Measurements from ENCODE around the gene SMTN.

The SMTN gene

DNA sequence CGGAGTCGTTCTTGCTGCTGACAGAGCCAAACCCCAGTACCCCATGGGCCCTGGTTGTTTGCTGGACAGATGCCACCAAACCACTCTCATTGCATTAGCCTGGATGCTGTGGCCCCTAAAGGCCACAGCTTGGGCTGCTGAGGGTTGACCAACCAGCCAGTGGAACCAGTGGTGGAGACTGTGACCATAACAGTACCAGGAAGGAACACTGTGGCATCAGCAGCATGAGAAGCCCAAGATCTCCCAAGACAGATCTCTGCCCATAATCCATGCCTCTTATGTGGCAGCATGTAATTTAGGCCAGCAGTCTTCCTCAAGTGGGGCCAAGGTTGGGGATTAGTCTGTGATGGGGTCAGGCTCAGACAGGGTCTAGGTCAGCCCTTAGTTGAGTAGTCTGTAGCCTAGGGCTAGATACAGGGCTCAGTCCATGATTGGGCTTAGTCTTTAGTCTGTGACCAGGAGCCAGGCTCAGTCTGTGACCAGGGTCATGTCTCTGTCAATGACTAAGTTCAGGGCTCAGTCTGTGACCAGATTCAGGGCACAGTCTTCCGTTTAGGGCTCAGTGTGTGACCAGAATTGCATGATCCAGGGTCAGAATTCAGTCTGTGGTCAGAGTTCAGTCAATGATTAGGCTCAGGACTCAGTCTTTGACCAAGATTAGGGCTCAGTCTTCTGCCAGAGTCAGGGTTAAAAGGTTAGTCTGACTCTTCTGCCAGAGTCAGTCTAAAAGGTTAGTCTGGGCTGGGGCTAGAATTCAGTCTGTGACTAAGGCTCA, 37.1 kb downstream of the SMTN start:
- no peaks in the 10 kb centered on the region for H3F3A ChIP-seq (ENCODE audit: insufficient read depth, low read length)
- no peaks in the 10 kb centered on the region for H3K79me2 ChIP-seq (ENCODE audit: insufficient read depth, low read length)
- TF ChIP-seq, protein P1, sequence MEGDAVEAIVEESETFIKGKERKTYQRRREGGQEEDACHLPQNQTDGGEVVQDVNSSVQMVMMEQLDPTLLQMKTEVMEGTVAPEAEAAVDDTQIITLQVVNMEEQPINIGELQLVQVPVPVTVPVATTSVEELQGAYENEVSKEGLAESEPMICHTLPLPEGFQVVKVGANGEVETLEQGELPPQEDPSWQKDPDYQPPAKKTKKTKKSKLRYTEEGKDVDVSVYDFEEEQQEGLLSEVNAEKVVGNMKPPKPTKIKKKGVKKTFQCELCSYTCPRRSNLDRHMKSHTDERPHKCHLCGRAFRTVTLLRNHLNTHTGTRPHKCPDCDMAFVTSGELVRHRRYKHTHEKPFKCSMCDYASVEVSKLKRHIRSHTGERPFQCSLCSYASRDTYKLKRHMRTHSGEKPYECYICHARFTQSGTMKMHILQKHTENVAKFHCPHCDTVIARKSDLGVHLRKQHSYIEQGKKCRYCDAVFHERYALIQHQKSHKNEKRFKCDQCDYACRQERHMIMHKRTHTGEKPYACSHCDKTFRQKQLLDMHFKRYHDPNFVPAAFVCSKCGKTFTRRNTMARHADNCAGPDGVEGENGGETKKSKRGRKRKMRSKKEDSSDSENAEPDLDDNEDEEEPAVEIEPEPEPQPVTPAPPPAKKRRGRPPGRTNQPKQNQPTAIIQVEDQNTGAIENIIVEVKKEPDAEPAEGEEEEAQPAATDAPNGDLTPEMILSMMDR (IDR thresholded peaks at IDR 0.05; ENCODE audit: low read length), result no peak
- TF ChIP-seq EZH2 (IDR thresholded peaks at IDR 0.05; ENCODE audit: borderline replicate concordance, low read length), result no peak

DNA sequence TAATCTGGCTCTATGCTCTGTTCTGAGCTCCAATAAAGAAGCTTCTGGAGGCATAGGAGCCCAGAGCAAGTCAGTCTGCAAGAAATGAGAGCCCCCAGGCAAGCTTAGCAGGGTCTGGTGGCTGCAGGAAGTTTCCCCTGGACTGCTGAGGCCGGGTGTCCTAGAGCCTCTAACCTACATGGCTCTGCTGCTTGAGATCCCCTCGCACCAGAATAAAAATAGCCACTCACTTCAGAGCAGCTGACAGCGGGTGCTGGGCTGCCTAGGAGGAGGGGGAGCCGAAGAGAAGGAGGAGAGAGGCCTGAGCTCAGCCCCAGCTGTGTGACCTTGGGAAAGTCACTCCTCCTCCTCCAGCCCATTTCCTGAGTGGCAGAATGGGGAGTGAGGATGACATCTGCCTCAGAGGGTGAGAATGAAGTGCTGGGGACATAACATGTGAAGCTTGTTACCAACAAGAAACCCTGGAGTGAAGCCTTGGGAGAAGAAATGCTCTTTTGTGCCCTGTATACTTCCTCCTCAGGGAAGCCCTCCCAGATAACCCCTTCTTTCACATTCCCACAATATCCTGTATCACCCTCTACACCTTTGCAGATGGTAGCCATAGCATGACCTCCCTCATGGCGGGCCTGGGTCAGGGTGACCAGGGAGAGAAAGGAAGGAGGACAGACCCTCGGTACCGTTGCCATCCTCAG, 38.1 kb downstream of the SMTN start:
- H3K9ac ChIP-seq (ENCODE audit: low read length), result no peak overlapping the region
- no peaks in the 10 kb centered on the region for H3K4me1 ChIP-seq (ENCODE audit: insufficient read depth, low read length, severe bottlenecking)
- no peaks in the 10 kb centered on the region for H3K36me3 ChIP-seq (ENCODE audit: insufficient read depth, low read length)
- no peak overlapping the region for H2AFZ ChIP-seq (ENCODE audit: low read length)
- H3K27me3 ChIP-seq (ENCODE audit: insufficient read depth, low read length), result no peaks in the 10 kb centered on the region
- no peak overlapping the region for H3K4me3 ChIP-seq (ENCODE audit: low read depth, low read length, poor library complexity, severe bottlenecking)
- TF ChIP-seq, protein P1 (IDR thresholded peaks at IDR 0.05; ENCODE audit: low read length), result no peak
- TF ChIP-seq EZH2 (IDR thresholded peaks at IDR 0.05; ENCODE audit: borderline replicate concordance, low read length), result no peak
- no peak overlapping the region for H3K27ac ChIP-seq (ENCODE audit: low read depth, low read length, poor library complexity, severe bottlenecking)
- no peaks in the 10 kb centered on the region for H3K79me2 ChIP-seq (ENCODE audit: insufficient read depth, low read length)
- no peaks in the 10 kb centered on the region for H3F3A ChIP-seq (ENCODE audit: insufficient read depth, low read length)
- no peak overlapping the region for H3K4me2 ChIP-seq (ENCODE audit: low read length)
- H4K20me1 ChIP-seq (ENCODE audit: insufficient read depth, low read length), result no peaks in the 10 kb centered on the region
- H3K9me2 ChIP-seq (ENCODE audit: low read depth, low read length), result no peaks in the 10 kb centered on the region
- no peaks in the 10 kb centered on the region for H3K9me3 ChIP-seq (ENCODE audit: low read length)

More for the DNA sequence above, 37.1 kb downstream of the SMTN start:
- Histone ChIP-seq H4K20me1 (ENCODE audit: insufficient read depth, low read length) (no peaks in the 10 kb centered on the region), H2AFZ (ENCODE audit: low read length) (no peak overlapping the region), H3K9me3 (ENCODE audit: low read length) (no peaks in the 10 kb centered on the region), H3K9me2 (ENCODE audit: low read depth, low read length) (no peaks in the 10 kb centered on the region), H3K9ac (ENCODE audit: low read length) (no peak overlapping the region), H3K4me2 (ENCODE audit: low read length) (no peak overlapping the region), H3K36me3 (ENCODE audit: insufficient read depth, low read length) (no peaks in the 10 kb centered on the region), H3K27me3 (ENCODE audit: insufficient read depth, low read length) (no peaks in the 10 kb centered on the region), H3K4me1 (ENCODE audit: insufficient read depth, low read length, severe bottlenecking) (no peaks in the 10 kb centered on the region), H3K4me3 (ENCODE audit: low read depth, low read length, poor library complexity, severe bottlenecking) (no peak overlapping the region), H3K27ac (ENCODE audit: low read depth, low read length, poor library complexity, severe bottlenecking) (no peak overlapping the region)

DNA sequence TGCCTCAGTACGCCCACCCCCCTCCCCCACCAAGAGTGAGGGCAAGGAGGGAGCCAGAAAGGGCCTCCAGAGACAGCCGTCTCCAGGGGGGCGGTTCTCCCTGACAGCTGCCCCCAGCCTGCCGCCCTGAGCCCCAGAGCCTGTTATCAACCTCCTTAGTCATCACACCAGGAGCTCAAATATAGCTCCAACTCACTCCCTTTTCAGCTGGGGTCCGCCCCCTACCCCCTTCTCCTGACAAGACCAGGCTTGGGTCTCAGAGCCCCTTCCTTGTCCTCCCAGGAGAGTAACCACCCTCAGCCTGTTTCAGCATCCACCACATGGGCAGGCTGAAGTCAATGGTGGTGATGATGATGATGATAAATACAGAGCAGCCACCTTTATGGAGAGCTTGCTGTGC, 39.1 kb downstream of the SMTN start:
- no peaks in the 10 kb centered on the region for H3K36me3 ChIP-seq (ENCODE audit: insufficient read depth, low read length)
- no peak overlapping the region for H3K27ac ChIP-seq (ENCODE audit: low read depth, low read length, poor library complexity, severe bottlenecking)
- no peak for TF ChIP-seq EZH2 (IDR thresholded peaks at IDR 0.05; ENCODE audit: borderline replicate concordance, low read length)
- TF ChIP-seq, protein P1 (IDR thresholded peaks at IDR 0.05; ENCODE audit: low read length), result no peak
- no peaks in the 10 kb centered on the region for H3K79me2 ChIP-seq (ENCODE audit: insufficient read depth, low read length)
- no peaks in the 10 kb centered on the region for H3K4me1 ChIP-seq (ENCODE audit: insufficient read depth, low read length, severe bottlenecking)
- no peaks in the 10 kb centered on the region for H3K27me3 ChIP-seq (ENCODE audit: insufficient read depth, low read length)
- no peaks in the 10 kb centered on the region for H4K20me1 ChIP-seq (ENCODE audit: insufficient read depth, low read length)
- H3K9me2 ChIP-seq (ENCODE audit: low read depth, low read length), result no peaks in the 10 kb centered on the region
- H3F3A ChIP-seq (ENCODE audit: insufficient read depth, low read length), result no peaks in the 10 kb centered on the region
- no peaks in the 10 kb centered on the region for H3K9me3 ChIP-seq (ENCODE audit: low read length)
- no peak overlapping the region for H3K4me3 ChIP-seq (ENCODE audit: low read depth, low read length, poor library complexity, severe bottlenecking)
- H2AFZ ChIP-seq (ENCODE audit: low read length), result no peak overlapping the region
- H3K4me2 ChIP-seq (ENCODE audit: low read length), result no peak overlapping the region
- no peak overlapping the region for H3K9ac ChIP-seq (ENCODE audit: low read length)
